Measurements from ENCODE around the gene GPR45.
A peak's percentile ranks its signal among the peaks of the same experiment; 100 is the strongest.
"Not testable (repeated sequence)": the region's sequence is repeated elsewhere in the genome, so short reads cannot be mapped to it uniquely, and the experiment has no call there.

The GPR45 gene

GRCh38 chr2:105241443-105241842, at the start of gene GPR45:
TSS of gene GPR45 (plus strand) at chr2:105241743. CDS start at chr2:105241859, 116 bp downstream.
- DNase-seq (ENCODE audit: low read depth in 2 of 2) = no peak

- DNase-seq (ENCODE audit: low read depth in 2 of 2) = no peak
Observed at GRCh38 chr2:105194022-105194675, 47.4 kb upstream of the GPR45 start.

- no peak for DNase-seq (ENCODE audit: low read depth in 2 of 2)
Observed at GRCh38 chr2:105196651-105197050, 44.9 kb upstream of the GPR45 start.

- DNase-seq (ENCODE audit: low read depth in 2 of 2) = no peak
Observed at GRCh38 chr2:105215586-105216192, 25.9 kb upstream of the GPR45 start.

- no peak for DNase-seq (ENCODE audit: low read depth in 2 of 2)
Observed at GRCh38 chr2:105220604-105221003, 20.9 kb upstream of the GPR45 start.

GRCh38 chr2:105224444-105224843, 17.1 kb upstream of the GPR45 start:
- no peak for DNase-seq (ENCODE audit: low read depth in 2 of 2)

- no peak for DNase-seq (ENCODE audit: low read depth in 2 of 2)
Observed at GRCh38 chr2:105231232-105231619, 10.3 kb upstream of the GPR45 start.

GRCh38 chr2:105235388-105236059, 6.0 kb upstream of the GPR45 start:
- DNase-seq (ENCODE audit: low read depth in 2 of 2) = peak; percentile 27

- no peak for DNase-seq (ENCODE audit: low read depth in 2 of 2)
Observed at GRCh38 chr2:105236060-105236424, 5.5 kb upstream of the GPR45 start.

- DNase-seq (ENCODE audit: low read depth in 2 of 2) = peak in 1 of 2 donors; percentile 5
Observed at GRCh38 chr2:105237045-105237765, 4.3 kb upstream of the GPR45 start.

GRCh38 chr2:105238664-105239240, 2.8 kb upstream of the GPR45 start:
- no peak for DNase-seq (ENCODE audit: low read depth in 2 of 2)

- no peak for DNase-seq (ENCODE audit: low read depth in 2 of 2)
Observed at GRCh38 chr2:105239924-105240323, 1.6 kb upstream of the GPR45 start.

- no peak for DNase-seq (ENCODE audit: low read depth in 2 of 2)
Observed at GRCh38 chr2:105242286-105242993, 897 bp downstream of the GPR45 start.

- DNase-seq (ENCODE audit: low read depth in 2 of 2) = no peak
Observed at GRCh38 chr2:105243961-105244360, 2.4 kb downstream of the GPR45 start.

GRCh38 chr2:105244451-105244850, 2.9 kb downstream of the GPR45 start:
- DNase-seq (ENCODE audit: low read depth in 2 of 2) = no peak

- no peak for DNase-seq (ENCODE audit: low read depth in 2 of 2)
Observed at GRCh38 chr2:105248316-105249070, 7.0 kb downstream of the GPR45 start.

GRCh38 chr2:105249181-105249580, 7.6 kb downstream of the GPR45 start:
- no peak for DNase-seq (ENCODE audit: low read depth in 2 of 2)

- DNase-seq (ENCODE audit: low read depth in 2 of 2) = no peak
Observed at GRCh38 chr2:105249891-105250290, 8.3 kb downstream of the GPR45 start.

- DNase-seq (ENCODE audit: low read depth in 2 of 2) = not testable (repeated sequence)
Observed at GRCh38 chr2:105251016-105251648, 9.6 kb downstream of the GPR45 start.

GRCh38 chr2:105252271-105252670, 10.7 kb downstream of the GPR45 start:
- DNase-seq (ENCODE audit: low read depth in 2 of 2) = no peak

Measured in stimulated activated CD8-positive, alpha-beta memory T cell treated with anti-CD3 and anti-CD28 coated beads, Interleukin-7, amount 100 ng/mL, for 4 hours (primary cell).